Activated CD4-positive, alpha-beta T cell treated with anti-CD3 and anti-CD28 coated beads, Interleukin-2, amount 50 U/mL, for 16 hours (primary cell): ENCODE data around the gene GABRP.
"Not testable (repeated sequence)": the region's sequence is repeated elsewhere in the genome, so short reads cannot be mapped to it uniquely, and the experiment has no call there.

Experiments used
- DNase-seq: peaks from one replicate; pipeline ENCODE4 v3.0.0-alpha.2; 2020

GABRP gene

DNA sequence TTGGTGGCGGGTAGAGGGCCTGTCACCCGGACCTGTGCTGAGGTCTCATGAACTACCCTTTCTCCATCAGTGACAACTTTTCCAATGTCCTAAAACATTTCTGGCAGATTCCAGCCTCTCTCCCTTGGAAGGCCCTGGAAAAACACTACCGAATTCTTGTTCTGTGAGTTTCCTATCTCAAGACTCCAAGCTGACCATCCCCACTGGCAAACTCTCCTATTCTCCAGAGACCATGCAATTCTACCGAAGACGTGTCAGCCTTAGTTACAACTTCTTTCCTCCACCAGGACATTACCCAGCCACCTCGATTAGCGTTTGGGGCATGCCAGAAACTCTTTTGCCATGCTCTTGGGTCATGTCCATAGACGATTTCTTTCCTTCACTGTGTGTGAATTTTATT, 26.8 kb upstream of the GABRP start:
- DNase-seq = no peak

DNA sequence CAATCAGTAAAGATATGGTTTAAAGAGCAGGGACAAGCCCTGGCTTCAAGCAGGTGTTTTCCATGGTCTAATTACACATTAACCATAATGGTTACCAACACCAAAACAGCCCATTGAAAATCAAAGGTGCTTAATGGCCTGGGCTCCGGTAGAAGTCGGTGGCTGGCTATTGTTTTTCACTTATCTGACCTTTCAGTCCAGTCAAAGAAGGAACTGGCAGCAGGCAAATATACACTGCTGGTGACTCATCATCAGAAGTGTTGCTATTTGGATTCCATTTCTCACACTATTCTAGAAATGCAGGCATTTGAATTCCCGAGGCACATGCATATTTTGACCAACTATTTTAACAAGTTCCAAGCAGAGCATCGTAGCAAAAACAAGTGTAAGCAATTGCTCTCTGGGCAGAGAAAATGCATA, 26.3 kb upstream of the GABRP start:
- DNase-seq = no peak

DNA sequence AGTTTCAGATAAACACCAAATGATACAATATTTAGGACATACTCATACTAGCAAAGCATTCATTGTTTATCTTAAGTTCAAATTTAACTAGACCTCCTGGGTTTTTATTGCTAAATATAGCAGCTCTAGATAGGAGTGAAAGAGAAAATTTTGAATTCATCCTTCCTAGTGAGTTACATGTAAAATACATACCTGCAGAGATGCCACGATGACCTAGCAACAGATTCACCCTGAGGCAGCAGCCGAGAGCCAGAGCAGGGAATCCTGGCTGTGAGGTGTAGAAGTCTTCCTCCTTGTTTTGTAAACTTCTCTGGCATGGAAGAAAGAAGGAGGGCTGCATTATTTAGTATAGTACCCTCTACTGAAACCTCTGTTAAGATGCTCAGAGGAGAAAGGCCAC, 25.9 kb upstream of the GABRP start:
- no peak for DNase-seq

DNA sequence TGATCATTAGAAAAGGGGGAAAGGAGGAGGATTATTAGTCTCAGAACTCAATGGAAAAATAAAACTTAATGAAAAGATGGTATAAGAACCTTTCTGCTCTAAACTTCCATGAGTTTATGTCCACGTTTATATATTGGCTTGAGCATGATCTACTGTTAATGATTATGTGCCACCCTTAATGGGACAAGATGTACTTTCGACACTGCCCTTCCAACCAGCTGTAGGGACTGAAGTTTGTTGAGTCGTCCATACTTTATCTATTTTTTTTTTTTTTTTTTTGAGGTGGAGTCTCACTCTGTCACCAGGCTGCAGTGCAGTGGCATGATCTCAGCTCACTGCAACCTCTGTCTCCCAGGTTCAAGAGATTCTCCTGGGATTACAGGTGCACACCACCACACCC, 25.0 kb upstream of the GABRP start:
- DNase-seq = no peak

DNA sequence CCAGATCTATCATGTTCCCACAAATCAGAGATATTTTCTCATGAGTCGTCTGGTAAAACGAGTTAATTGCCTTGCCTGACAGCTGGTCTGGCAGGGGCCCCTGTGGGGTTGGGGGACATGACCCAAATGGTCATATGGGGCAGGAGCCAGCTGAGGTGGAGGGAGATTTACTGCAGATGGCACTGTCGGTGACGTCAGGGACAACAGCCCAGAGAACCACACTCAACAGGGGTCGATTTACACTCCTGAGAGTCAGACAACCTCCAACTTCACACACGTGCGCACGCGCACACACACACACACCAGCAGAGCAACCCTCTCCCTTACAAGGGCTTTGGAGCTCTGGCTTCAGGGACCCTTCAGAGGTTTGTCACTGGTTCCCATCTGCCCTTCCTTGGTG, 23.4 kb upstream of the GABRP start:
- DNase-seq = no peak

DNA sequence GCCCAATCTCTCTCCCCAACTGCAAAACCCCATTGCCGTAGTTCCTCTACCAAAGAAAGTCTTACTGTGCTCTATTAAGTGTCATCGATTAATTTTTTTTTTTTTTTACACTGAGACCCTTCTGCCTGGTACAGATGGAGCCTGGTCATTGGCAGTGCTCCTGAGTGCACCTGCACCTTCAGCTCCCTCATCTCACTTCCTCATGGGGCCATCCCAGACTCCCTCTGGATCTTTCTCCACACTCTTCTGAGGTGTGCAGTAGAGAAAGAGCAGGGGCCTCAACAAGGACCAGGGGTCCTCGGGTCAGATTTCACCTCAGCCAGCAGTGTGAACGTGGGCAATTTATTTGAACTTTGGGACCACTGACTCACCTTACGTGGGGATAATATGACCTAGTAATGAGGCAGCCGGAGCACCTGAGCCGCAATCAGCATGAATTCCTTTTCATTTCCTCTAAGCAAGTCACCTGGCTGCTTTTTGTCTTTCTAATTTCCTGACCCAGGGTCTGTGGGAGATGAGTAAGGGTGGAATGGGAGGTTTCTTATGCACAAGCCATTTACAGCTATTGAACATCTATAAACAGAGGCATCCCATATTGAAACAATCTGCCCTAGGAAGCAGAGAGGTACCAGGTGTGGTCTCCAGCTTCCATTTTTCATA, 22.3 kb upstream of the GABRP start:
- no peak for DNase-seq

DNA sequence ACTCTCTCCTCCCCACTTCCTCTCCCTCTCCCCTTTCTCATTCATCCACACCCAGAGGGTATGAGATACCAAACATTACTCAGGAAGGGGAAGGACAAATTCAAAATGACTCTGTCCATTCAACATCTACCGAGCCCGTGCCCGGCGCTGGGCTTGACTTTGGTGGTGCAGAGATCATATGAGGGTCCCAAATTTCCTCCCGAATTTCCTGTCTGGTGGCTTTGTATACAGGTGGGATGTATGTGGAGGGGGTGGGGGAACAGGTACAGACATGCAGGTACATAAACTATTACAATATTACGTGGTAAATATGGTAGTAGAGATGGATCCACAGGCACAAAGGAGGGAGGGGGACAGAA, 21.8 kb upstream of the GABRP start:
- DNase-seq = no peak

DNA sequence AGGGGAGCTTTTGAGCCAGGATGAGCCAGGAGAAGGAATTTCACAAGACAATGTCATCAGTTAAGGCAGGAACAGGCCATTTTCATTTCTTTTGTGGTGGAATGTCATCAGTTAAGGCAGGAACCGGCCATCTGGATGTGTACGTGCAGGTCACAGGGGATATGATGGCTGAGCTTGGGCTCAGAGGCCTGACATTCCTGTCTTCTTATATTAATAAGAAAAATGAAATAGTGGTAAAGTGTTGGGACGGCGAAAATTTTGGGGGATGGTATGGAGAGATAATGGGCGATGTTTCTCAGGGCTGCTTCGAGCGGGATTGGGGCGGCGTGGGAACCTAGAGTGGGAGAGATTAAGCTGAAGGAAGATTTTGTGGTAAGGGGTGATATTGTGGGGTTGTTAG, 21.2 kb upstream of the GABRP start:
- DNase-seq = not testable (repeated sequence)

DNA sequence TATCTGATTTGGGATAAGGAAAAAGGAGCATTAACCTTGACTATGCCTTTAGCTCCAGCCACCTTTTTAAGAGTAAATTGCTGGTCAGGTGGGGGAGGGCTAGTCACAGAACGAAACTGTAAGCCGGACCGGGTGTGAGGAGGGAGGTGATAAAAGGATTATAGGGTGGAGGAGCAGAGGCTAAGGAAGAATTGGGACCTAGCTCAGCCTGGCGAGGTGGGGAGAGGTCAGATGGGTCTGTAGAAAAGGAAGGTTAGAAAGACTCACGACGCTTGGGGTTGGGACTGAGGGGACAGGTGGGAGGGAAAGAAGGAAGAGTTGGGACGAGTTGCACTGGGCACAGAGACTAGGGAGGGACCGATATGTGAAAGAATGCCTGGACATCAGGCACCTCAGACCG, 17.7 kb upstream of the GABRP start:
- not testable (repeated sequence) for DNase-seq

DNA sequence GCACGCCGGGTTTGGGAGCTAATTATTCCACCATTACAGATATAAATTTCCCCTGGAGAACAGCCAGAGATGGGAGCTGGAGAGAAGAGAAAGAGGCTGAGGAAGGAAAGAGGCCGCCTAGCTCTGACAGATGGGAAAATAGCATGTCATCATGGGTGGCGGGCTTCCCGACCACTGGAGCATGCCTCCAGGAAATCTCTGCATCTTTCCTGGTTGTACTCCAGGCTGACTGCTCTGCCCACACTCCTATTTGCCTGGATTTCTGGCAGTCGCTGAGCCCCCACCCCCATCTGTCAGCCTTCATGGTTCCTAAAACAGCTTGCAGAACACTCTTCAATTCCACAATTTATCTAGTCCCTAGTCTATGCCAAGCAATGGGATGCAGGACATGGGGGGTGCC, 14.3 kb upstream of the GABRP start:
- DNase-seq = no peak

DNA sequence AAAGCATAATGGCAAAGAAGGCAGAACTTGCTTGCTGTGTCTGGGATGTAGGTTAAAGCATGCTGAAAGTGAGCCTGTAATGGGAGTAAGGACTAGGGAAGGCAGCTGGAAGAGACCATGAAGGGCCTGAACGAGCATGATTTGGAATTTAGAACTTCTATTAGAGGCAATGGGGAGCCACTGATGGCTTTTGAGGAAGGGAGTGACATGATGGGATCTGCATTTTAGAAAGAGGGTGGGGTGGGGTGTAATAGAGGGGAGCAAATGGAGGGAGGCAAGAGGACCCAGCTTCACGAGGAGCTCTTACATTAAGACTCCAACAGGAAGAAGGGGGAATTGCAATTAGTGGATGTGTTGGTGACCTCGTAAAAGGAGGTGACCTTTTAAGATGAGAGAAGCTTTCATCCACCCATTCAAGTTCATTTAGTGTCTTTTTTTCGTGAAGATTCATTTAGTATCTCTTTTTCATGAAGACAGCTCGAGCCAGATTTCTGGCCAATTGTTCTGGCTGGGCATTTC, 13.6 kb upstream of the GABRP start:
- DNase-seq = no peak

DNA sequence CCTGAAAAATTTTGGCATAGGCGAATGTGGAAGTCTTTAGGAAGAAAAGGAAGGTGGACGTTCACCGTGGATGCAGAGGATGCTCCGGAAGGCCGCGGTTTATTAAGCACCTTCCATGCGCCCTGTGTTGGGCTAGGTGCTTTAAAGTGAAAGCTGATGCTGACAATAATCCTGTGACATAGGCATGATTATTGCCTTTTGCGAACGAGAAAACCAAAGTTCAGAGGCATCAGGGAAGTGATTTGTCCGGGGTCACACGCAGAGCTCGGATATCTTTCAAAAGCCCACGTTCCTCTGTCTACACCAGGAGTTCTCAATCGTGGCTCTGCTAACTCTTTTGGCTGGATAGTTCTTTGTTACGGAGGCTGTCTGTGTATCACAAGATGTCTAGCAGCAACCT, 12.0 kb upstream of the GABRP start:
- no peak for DNase-seq

DNA sequence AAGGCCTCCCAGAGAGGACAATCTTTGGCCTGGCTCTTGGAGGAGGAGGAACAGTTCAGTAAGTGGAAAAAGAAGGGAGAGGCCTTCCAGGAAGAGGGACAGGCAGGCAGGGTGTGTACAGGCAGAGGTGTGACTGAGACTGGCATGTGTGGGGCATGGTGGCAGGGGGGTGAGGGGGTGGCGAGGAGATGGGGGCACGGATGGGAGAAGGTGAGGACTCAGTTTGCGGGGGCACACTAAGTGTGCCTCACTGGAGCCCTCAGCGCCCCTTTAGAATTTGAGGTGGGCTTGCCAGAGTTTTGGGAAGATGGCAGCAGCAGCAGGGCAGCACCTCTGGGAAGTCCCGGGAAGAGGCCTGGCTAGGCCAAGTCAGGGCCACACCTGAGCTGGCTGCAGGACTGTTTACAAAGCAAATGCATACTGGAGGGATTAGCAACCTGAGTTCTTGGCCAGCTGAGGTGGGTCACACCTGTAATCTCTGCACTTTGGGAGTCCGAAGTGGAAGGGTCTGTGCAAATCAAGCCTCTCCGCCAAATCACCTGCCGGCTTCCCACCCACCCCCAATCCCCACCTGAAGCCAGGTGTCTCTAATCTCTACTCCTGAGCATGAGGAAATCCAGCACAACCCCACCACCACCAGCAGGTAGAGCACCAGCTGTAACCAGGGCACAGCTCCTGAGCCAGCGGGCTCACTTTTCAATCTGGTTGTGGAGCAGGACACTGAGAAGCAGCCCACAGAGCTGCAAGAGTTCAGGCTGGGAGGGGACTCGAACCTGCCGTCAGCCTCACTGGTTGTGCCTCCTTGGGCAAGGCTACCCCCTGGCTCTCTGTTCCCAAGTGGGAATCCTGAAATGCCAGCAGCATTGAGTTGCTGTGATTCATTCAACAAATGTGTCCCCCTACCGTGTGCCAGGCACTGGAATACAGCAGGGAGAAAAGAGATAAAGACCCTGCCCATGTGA, 10.2 kb upstream of the GABRP start:
- no peak for DNase-seq

DNA sequence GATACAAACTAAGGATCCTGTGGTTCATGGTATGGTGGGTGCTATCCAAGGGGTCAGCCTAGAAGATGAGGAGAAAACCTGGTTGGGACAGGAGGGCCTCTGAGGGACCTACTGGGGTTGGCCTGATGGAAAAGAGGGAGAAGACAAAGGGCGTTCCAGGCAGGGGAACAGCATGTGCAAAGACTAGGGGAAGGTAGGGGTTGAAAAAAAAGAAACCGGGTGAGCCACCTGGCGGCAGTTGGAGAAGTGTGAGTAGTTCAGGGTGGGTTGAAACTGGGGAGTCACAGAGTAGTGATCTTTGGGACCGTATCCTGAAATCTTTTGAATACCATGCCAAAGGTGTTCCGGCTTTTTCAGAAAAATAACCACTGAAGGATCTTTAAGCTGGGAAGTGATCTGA, 8.7 kb upstream of the GABRP start:
- no peak for DNase-seq

DNA sequence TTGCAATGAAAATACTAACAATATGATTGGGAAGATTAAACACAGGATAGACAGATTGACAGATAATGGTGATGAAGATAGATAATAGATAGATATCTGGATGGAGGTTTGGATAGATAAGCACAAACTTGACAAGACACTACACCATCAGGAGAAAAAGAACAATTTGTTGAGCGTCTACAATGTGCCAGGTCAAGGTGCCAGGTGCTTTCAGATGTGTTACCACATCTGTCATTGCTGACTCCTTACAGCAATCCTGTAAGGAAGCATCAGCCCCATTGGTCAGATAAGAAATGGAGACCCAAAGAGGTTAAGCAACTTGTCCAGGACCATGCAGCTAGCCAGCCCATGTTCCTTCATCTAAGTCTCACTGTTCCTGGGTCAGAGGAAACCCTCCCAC, 1.6 kb upstream of the GABRP start:
- DNase-seq = no peak

DNA sequence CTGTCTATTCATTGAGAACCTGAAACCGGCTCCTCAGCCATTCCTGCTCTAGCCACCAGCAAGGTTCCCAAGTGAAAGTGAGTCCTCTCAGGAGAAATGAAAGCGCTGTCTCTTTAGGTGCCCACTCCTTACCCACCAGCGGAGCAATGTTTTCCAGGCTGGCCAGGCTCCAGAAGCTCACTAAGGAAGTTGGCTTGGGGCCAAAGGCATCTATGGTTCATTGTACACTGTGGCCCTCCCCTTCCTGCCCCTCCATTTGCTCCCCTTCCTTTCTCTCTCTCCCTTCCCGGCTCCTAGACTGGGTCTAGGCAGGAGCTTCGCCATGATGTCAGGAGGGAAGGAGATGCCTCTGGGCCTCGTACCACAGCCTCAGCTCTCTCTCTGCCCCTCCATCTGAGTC, 1.1 kb upstream of the GABRP start:
- DNase-seq = no peak

DNA sequence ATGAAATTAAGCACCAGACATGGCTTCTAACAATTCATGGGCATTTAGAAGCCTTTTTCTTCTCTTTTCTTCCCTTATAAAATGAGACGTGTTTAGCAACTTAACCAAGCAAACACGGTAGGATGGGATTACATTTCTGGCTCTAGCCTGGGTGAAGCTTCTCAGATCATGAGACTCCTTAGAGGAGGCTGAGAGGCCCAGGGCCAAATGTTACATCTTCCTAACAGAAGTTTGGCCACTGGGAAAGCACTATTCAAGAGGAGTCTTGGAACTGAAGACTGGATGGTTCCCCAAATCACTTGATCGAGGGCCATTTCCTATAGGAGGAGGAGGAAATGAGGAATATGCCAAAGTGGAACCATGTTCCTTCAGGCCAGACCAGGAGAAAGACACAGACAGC, 1.9 kb downstream of the GABRP start:
- no peak for DNase-seq

DNA sequence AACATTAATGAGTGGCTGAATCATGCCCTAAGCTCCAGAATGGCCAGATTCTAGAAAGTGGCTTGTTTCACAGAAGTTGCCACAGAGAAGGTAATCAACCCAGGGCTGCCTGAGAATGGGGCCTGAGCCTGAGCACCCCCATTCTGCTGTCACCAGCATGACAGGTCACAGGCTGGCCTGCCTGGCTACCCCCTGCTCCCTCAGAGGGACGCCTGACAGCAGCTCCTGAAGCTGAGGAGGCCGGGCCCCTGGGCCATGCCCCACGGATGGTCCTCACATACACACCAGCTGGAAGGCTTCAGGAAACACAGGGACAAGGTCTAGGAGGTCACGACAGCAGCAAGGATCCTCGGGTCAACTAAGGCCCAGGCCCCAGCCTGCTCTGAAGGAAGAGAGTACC, 3.7 kb downstream of the GABRP start:
- DNase-seq = no peak

DNA sequence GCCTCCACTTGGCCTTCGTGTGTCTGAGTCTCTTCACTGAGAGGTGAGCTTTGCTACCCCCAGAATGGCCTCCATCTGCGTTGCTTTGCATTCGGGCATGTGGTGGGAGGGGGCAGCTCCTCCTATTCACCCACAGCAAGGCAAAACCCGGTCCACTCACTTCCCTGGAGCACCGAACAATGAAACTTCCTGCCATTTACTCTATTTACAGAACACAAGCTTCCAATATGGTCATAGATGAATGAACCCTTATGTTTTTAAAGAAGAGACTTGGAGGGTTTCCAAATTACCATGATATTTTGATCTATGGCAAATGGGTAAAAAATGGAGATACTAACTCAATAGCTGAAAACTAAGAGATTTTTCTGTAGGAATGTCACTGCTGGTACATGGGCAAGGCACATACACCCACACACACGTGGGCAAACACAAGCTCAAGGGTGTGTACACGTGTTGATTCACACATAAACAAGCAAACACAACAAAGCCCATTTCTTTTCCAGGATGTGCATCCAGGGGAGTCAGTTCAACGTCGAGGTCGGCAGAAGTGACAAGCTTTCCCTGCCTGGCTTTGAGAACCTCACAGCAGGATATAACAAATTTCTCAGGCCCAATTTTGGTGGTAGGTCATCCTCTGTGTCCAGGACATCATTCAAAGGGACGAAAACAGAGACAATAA, 5.2 kb downstream of the GABRP start:
- DNase-seq = no peak

DNA sequence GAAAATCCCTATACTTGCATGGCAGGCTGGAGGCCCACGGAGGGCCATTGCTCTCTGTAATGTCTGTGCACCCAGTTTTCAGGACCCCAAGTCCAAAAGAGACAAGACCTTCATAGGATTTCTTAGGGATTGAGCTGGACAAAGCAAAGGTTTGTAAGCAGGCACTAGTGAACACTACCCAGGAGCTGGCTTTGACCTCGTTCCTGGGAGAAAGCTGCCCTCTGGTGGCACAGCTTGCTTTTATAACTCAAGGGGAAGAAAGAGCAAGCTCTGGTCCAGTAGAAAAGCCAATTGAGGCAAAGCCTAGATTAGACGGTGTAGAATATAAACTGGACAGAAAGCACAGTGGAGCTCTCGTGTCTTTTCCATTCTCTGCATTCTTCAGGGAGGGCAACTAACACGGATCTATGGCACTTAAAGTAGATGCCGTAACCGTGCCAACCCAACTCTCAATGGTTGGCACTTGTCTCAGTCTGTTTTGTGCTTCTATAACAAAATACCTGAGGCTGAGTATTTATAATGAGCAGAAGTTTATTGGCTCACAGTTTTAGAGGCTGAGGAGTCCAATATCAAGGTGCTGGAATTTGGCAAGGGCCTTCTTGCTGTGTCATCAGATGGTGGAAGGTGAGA, 7.9 kb downstream of the GABRP start:
- peak; percentile 29 for DNase-seq

DNA sequence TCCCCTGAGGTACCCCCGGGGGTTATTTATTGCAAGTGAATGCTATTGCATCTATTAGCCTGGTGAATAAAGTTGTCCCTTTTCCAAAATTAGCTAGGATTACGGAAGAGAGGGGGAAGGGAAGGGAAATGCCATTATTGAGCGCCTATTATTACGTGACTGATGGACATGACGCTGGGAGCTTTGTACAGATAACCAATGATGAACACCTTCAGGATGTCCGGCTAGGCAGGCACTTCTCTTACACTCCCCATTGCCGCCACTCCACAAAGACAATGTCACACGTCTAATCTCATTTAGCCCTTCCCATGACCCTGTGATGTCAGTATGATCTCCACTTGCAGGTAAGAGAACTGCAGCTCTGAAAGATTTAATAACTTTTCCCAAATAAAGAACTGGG, 9.4 kb downstream of the GABRP start:
- no peak for DNase-seq

DNA sequence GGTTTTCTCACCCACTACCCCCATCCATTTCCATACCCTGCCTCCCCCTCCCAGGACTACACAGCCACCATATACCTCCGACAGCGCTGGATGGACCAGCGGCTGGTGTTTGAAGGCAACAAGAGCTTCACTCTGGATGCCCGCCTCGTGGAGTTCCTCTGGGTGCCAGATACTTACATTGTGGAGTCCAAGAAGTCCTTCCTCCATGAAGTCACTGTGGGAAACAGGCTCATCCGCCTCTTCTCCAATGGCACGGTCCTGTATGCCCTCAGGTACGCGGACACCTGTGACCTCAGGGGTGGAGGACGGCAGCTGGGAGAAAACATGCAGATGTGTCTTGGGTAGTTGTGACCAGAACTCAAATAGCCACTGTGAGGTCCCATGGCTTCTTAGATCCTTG, 11.6 kb downstream of the GABRP start:
- no peak for DNase-seq

DNA sequence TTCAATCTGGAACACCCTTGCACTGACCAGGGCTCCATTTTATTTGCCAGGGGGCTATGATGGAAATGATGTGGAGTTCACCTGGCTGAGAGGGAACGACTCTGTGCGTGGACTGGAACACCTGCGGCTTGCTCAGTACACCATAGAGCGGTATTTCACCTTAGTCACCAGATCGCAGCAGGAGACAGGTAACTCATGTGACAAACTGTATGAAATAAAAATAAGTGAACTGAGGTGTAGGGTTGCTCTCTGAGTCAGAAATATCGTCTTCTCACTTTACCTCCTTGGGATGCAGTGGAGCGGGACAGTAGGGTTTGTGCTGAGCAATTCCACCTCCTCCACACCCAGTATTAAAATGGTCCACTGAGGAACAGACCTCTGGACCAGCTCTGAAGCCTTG, 22.1 kb downstream of the GABRP start:
- no peak for DNase-seq
